AG04449 (cell line): ENCODE measurements around the gene SAE1.
A peak's percentile ranks its signal among the peaks of the same experiment; 100 is the strongest.
"Not testable (repeated sequence)": the region's sequence is repeated elsewhere in the genome, so short reads cannot be mapped to it uniquely, and the experiment has no call there.

Experiments
- CTCF ChIA-PET: fragments of 350-600 bp; formaldehyde crosslinking; extraction: SDS; loops from one replicate; lab custom pipeline; 2021; ENCODE audit warnings: antibody characterized with exemption; lab: Yijun Ruan, JAX
- POLR2A ChIA-PET: fragments of 400-600, 350-600 bp; formaldehyde crosslinking; extraction: SDS; loops from one replicate; lab custom pipeline; 2020; ENCODE audit warnings: antibody characterized with exemption, inconsistent platforms; lab: Yijun Ruan, JAX
- DNase-seq: peaks from one replicate; pipeline ENCODE4 v3.0.0-alpha.2; 2010; ENCODE audit warnings: low read depth, low spot score
- H3K4me3 ChIP-seq: 2 replicates; pipeline ENCODE4 v1.5.1; 2011; ENCODE audit warnings: low read depth, mild to moderate bottlenecking, control low read depth, low read length
- CTCF ChIP-seq: IDR thresholded peaks from one replicate; pipeline ENCODE4 v1.5.1; 2011; ENCODE audit warnings: mild to moderate bottlenecking, moderate library complexity, low read length, control low read depth, inconsistent platforms; ENCODE audit not compliant: insufficient read depth; ENCODE audit errors: missing control alignments

The SAE1 gene

GRCh38 chr19:47243364-47243775 lies 112.7 kb downstream of the SAE1 start:
- DNase-seq: no peak
- CTCF ChIA-PET: interaction anchor here (1.5 to 15.8 kb wide), 8 partner anchors 11 to 163 kb away, joined by 6 to 570 read pairs (median 63); partner anchors contain the start of gene CCDC9
- POLR2A ChIA-PET: interaction anchor here (0.6 to 2.9 kb wide), 3 partner anchors 11 to 130 kb away, joined by 4 to 79 read pairs (median 5); partner anchors contain the start of gene ZC3H4
- no peak for TF ChIP-seq CTCF
- peak overlapping the region; percentile 57 for H3K4me3 ChIP-seq

- peak; percentile 77 for DNase-seq
- H3K4me3 ChIP-seq: peak overlapping the region; percentile 57
- POLR2A ChIA-PET: interaction anchor here (0.5 to 2.9 kb wide), 16 partner anchors 9 to 458 kb away, joined by 3 to 79 read pairs (median 4); partner anchors contain the start of genes CCDC9 and ZC3H4
- CTCF ChIA-PET: interaction anchor here (0.6 to 15.8 kb wide), 28 partner anchors 9 to 232 kb away, joined by 3 to 570 read pairs (median 10); partner anchors contain the start of genes CCDC9, DHX34, INAFM1 and SAE1
- peak; percentile 97 for TF ChIP-seq CTCF
Measured at GRCh38 chr19:47243776-47244547, 113.3 kb downstream of the SAE1 start.

DNA sequence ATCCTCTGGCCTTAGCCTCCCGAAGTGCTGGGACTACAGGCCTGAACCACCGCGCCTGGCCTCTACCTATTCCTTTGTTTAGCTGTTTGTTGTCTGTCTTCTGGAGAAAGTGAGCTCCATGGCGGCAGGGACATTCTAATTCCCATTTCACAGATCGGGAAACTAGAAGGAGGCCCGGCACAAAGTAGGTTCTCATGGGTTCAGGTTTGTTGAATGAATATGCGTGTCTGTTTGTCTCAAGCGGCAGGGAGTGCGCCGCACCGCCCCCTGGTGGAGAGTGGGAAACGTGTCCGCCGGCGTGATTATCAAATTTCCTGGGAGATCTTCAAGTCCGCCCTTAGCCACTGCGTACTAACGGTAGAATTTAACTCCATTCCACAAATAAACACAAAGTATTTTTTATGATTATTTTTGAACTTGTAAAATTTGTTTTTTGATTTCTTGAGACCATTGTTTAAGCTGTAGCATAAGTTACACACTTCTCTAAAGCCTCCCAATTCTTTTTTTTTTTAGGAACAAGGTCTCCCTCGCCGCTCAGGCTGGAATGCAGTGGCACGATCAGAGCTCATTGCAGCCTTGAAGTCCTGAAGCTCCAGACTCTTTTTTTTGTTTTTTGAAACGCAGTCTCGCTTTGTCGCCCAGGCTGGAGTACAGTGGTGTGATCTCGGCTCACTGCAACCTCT lies 116.8 kb downstream of the SAE1 start:
- ChIA-PET POLR2A (interaction anchor here (0.9 to 1.3 kb wide), 2 partner anchors 9 to 21 kb away, joined by 3 to 4 read pairs; partner anchors contain the start of gene CCDC9), CTCF (interaction anchor here (0.8 to 15.8 kb wide), 40 partner anchors 8 to 263 kb away, joined by 3 to 570 read pairs (median 6); partner anchors contain the start of genes CCDC9, INAFM1, SAE1 and ZC3H4)
- TF ChIP-seq CTCF: peak; percentile 87
- no peak overlapping the region for H3K4me3 ChIP-seq
- no peak for DNase-seq

DNA sequence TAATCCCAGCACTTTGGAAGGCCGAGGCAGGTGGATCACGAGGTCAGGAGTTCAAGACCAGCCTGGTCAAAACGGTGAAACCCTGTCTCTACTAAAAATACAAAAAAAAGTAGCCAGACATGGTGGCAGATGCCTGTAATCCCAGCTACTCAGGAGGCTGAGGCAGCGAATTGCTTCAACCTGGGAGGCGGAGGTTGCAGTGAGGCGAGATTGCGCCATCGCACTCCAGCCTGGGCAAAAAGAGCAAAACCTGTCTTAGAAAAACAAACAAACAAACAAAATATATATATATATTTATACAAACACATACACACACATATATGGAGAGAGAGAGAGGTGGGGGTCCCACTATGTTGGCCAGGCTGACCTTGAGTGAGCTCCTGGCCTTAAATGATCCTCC lies 122.4 kb downstream of the SAE1 start:
- ChIA-PET POLR2A (interaction anchor here (1.4 to 1.6 kb wide), 3 partner anchors 9 to 27 kb away, joined by 3 to 10 read pairs (median 4); no protein-coding TSS in a partner anchor), CTCF (interaction anchor here (0.9 to 15.8 kb wide), 5 partner anchors 7 to 217 kb away, joined by 3 to 570 read pairs (median 114); no protein-coding TSS in a partner anchor)
- H3K4me3 ChIP-seq, DNase-seq: not testable (repeated sequence)

DNA sequence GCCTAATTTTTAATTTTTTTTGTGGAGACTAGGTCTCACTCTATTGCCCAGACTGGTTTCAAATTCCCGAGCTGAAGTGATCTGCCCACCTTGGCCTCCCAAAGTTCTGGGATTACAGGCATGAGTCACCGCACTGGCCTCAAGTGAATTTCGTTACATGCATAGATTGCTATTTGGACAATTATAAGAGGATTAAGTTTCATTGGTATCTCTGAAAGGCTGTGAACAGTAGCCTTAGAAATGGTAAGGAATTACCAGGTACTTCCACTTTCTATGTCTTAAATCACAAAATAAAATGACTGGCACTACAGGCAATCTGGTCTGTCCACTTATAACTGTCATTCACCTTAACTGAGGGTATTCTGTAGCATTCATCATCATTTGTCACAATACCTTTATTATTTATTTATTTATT lies 122.8 kb downstream of the SAE1 start:
- no peak for TF ChIP-seq CTCF
- H3K4me3 ChIP-seq: no peak overlapping the region
- POLR2A ChIA-PET: interaction anchor here (1.4 to 1.6 kb wide), 3 partner anchors 10 to 27 kb away, joined by 3 to 10 read pairs (median 4); no protein-coding TSS in a partner anchor
- DNase-seq: peak; percentile 69
- CTCF ChIA-PET: interaction anchor here (0.9 to 15.8 kb wide), 6 partner anchors 8 to 217 kb away, joined by 3 to 570 read pairs (median 58); no protein-coding TSS in a partner anchor

GRCh38 chr19:47253970-47254369 lies 123.3 kb downstream of the SAE1 start:
- CTCF ChIA-PET: interaction anchor here (1.0 to 15.8 kb wide), 5 partner anchors 8 to 218 kb away, joined by 3 to 570 read pairs (median 114); no protein-coding TSS in a partner anchor
- POLR2A ChIA-PET: interaction anchor here (1.4 to 1.6 kb wide), 3 partner anchors 10 to 28 kb away, joined by 3 to 10 read pairs (median 4); no protein-coding TSS in a partner anchor
- no peak for DNase-seq
- H3K4me3 ChIP-seq: no peak overlapping the region
- no peak for TF ChIP-seq CTCF
